ENCODE results near the gene WAPL.

The WAPL gene

GRCh38 chr10:86411852-86412560 lies 109.6 kb downstream of the WAPL start:
- no peak for DNase-seq (ENCODE audit: low read depth)

- DNase-seq (ENCODE audit: low read depth), result no peak
Measured at GRCh38 chr10:86411281-86411841, 110.2 kb downstream of the WAPL start.

- DNase-seq (ENCODE audit: low read depth), result no peak
Measured at GRCh38 chr10:86410542-86411124, 111.0 kb downstream of the WAPL start.

GRCh38 chr10:86409183-86409582 lies 112.4 kb downstream of the WAPL start:
- no peak for DNase-seq (ENCODE audit: low read depth)

- no peak for DNase-seq (ENCODE audit: low read depth)
Measured at GRCh38 chr10:86403183-86403797, 118.3 kb downstream of the WAPL start.

GRCh38 chr10:86402283-86402941 lies 119.2 kb downstream of the WAPL start:
- no peak for DNase-seq (ENCODE audit: low read depth)

GRCh38 chr10:86401588-86402282 lies 119.9 kb downstream of the WAPL start:
- no peak for DNase-seq (ENCODE audit: low read depth)

- DNase-seq (ENCODE audit: low read depth), result no peak
Measured at GRCh38 chr10:86400705-86401587, 120.6 kb downstream of the WAPL start.

GRCh38 chr10:86399879-86400704 lies 121.5 kb downstream of the WAPL start:
- peak; percentile 85 for DNase-seq (ENCODE audit: low read depth)

- DNase-seq (ENCODE audit: low read depth), result no peak
Measured at GRCh38 chr10:86399514-86399878, 122.1 kb downstream of the WAPL start.

- no peak for DNase-seq (ENCODE audit: low read depth)
Measured at GRCh38 chr10:86397120-86397519, 124.5 kb downstream of the WAPL start.

- no peak for DNase-seq (ENCODE audit: low read depth)
Measured at GRCh38 chr10:86393862-86394455, 127.6 kb downstream of the WAPL start.

GRCh38 chr10:86393362-86393761 lies 128.2 kb downstream of the WAPL start:
- DNase-seq (ENCODE audit: low read depth), result no peak

GRCh38 chr10:86392723-86393094 lies 128.9 kb downstream of the WAPL start:
- DNase-seq (ENCODE audit: low read depth), result no peak

GRCh38 chr10:86391986-86392722 lies 129.4 kb downstream of the WAPL start:
- DNase-seq (ENCODE audit: low read depth), result no peak

GRCh38 chr10:86391236-86391840 lies 130.3 kb downstream of the WAPL start:
- no peak for DNase-seq (ENCODE audit: low read depth)

- no peak for DNase-seq (ENCODE audit: low read depth)
Measured at GRCh38 chr10:86390337-86391120, 131.1 kb downstream of the WAPL start.
